ENCODE results near the gene CLECL1.
A peak's percentile ranks its signal among the peaks of the same experiment; 100 is the strongest.

CLECL1 gene

GRCh38 chr12:9673404-9674225, 59.3 kb downstream of the CLECL1 start:
- Histone ChIP-seq H2AFZ (ENCODE audit: low read depth, low read length) (no peak overlapping the region), H3K27me3 (ENCODE audit: low read depth, low read length) (no peaks in the 10 kb centered on the region), H3K4me2 (ENCODE audit: low read length) (peak overlapping the region; percentile 82), H3K4me3 (ENCODE audit: low read length) (peak overlapping the region; percentile 58), H3K36me3 (replicated peaks; ENCODE audit: low read depth, low read length) (peaks cover 48% of the 10 kb centered on the region), H3K9ac (ENCODE audit: low read length) (peak overlapping the region; percentile 75), H3K27ac (ENCODE audit: low read length) (peak overlapping the region; percentile 98), H3K9me3 (ENCODE audit: insufficient read depth, low read length) (peaks cover 28% of the 10 kb centered on the region), H4K20me1 (ENCODE audit: insufficient read depth, low read length) (no peaks in the 10 kb centered on the region), H3K79me2 (ENCODE audit: low read length) (peaks cover 92% of the 10 kb centered on the region), H3K4me1 (ENCODE audit: low read length) (peaks cover 66% of the 10 kb centered on the region)
- TF ChIP-seq, protein P1, sequence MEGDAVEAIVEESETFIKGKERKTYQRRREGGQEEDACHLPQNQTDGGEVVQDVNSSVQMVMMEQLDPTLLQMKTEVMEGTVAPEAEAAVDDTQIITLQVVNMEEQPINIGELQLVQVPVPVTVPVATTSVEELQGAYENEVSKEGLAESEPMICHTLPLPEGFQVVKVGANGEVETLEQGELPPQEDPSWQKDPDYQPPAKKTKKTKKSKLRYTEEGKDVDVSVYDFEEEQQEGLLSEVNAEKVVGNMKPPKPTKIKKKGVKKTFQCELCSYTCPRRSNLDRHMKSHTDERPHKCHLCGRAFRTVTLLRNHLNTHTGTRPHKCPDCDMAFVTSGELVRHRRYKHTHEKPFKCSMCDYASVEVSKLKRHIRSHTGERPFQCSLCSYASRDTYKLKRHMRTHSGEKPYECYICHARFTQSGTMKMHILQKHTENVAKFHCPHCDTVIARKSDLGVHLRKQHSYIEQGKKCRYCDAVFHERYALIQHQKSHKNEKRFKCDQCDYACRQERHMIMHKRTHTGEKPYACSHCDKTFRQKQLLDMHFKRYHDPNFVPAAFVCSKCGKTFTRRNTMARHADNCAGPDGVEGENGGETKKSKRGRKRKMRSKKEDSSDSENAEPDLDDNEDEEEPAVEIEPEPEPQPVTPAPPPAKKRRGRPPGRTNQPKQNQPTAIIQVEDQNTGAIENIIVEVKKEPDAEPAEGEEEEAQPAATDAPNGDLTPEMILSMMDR (IDR thresholded peaks at IDR 0.05; ENCODE audit: low read depth, low read length) = no peak
- TF ChIP-seq EZH2phosphoT487 (IDR thresholded peaks at IDR 0.05; ENCODE audit: low read depth) = no peak

Measured in OCI-LY3 (cell line).